ENCODE data around the gene DNAJB12. TPM values are rescaled to one million over a fixed set of nuclear protein-coding genes. Genes with fewer than 3 reads are reported as not detected.

Gene DNAJB12
- total and polyA plus RNA-seq, 4 donors: 15.9 to 22.0 (median 18.9) TPM

DNA sequence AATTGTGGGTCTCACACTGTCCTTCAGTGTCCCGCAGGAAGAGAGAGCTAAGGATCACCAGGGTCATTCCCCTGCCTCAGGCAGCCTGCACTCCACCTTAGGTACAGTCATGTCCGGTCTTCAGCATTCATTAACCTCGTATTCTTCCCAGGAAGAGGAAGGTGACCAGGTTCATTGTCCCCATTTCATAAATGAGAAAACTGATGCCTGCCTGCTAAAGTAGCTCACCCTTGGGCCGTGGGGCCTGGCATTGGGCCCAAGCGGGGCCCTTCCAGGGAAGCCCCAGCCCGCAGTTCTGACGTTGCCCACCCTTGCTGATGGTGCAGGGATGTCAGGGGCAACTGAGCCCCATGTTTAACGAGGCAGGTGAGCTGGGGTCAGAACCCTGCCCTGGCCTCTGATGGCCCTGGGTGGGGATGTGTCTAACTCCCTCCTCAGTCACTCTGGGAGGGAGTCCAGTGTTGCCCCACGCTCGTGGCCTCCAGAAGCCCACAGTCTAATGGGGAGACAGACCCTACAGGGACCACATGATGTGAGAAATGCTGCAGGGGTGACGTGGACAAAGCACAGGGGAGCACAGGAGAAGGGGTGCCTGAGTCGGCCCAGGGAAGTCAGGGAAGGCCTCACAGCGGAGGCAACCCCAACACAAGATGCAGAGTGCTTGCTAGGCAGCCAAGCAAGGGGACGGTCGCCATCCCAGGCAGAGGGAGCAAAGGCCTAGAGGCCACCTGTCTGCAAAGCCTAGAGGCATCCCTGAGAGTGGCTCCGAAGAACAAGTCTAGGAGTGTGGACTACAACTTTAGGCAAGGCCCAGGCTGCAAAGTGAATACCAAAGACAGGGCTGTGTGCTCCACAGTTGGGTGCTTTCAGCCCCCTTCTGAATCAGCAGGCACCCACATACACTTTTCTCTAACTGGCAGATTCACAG lies 55.9 kb downstream of the DNAJB12 start:
- peaks cover 0 to 6% (median 2%) of the 10 kb centered on the region in 4 donors for H3K4me1 ChIP-seq (ENCODE audit: control insufficient read depth in 4 of 4, insufficient read depth in 4 of 4, low read length in 3 of 4)
- peak overlapping the region; percentile 22 to 63 for H3K27ac ChIP-seq (ENCODE audit: low read depth in 1 of 2, low read length in 2 of 2)
- no peak overlapping the region for H3K9ac ChIP-seq (ENCODE audit: low read depth in 1 of 2, low read length in 2 of 2)
- 92% methylated on average over 16 of the region's 16 CpGs for WGBS
- H3K36me3 ChIP-seq (ENCODE audit: control insufficient read depth in 4 of 4, insufficient read depth in 3 of 4, low read depth in 1 of 4, low read length in 3 of 4): no peaks in the 10 kb centered on the region
- no peak overlapping the region for H3K4me3 ChIP-seq (ENCODE audit: low read depth in 1 of 3, low read length in 3 of 3)
- no peak for DNase-seq (ENCODE audit: low spot score)
- TF ChIP-seq RXRA (IDR thresholded peaks at IDR 0.05) (no peak), RAD21 (IDR thresholded peaks at IDR 0.05) (no peak), SP1 (IDR thresholded peaks at IDR 0.05) (no peak), TAF1 (conservative IDR thresholded peaks at IDR 0.05) (no peak), EGR1 (IDR thresholded peaks at IDR 0.05; ENCODE audit: low read depth in 2 of 2) (no peak), NR2F2 (IDR thresholded peaks at IDR 0.05) (no peak), JUND (IDR thresholded peaks at IDR 0.05) (no peak)
- TF ChIP-seq, protein P1, sequence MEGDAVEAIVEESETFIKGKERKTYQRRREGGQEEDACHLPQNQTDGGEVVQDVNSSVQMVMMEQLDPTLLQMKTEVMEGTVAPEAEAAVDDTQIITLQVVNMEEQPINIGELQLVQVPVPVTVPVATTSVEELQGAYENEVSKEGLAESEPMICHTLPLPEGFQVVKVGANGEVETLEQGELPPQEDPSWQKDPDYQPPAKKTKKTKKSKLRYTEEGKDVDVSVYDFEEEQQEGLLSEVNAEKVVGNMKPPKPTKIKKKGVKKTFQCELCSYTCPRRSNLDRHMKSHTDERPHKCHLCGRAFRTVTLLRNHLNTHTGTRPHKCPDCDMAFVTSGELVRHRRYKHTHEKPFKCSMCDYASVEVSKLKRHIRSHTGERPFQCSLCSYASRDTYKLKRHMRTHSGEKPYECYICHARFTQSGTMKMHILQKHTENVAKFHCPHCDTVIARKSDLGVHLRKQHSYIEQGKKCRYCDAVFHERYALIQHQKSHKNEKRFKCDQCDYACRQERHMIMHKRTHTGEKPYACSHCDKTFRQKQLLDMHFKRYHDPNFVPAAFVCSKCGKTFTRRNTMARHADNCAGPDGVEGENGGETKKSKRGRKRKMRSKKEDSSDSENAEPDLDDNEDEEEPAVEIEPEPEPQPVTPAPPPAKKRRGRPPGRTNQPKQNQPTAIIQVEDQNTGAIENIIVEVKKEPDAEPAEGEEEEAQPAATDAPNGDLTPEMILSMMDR (IDR thresholded peaks at IDR 0.05; ENCODE audit: low read depth, low read length, missing input control): no peak
- TF ChIP-seq, protein P2, sequence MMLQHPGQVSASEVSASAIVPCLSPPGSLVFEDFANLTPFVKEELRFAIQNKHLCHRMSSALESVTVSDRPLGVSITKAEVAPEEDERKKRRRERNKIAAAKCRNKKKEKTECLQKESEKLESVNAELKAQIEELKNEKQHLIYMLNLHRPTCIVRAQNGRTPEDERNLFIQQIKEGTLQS (IDR thresholded peaks at IDR 0.05): no peak
- TF ChIP-seq, protein P3, sequence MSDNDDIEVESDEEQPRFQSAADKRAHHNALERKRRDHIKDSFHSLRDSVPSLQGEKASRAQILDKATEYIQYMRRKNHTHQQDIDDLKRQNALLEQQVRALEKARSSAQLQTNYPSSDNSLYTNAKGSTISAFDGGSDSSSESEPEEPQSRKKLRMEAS (IDR thresholded peaks at IDR 0.05): no peak
- TF ChIP-seq, protein P4, sequence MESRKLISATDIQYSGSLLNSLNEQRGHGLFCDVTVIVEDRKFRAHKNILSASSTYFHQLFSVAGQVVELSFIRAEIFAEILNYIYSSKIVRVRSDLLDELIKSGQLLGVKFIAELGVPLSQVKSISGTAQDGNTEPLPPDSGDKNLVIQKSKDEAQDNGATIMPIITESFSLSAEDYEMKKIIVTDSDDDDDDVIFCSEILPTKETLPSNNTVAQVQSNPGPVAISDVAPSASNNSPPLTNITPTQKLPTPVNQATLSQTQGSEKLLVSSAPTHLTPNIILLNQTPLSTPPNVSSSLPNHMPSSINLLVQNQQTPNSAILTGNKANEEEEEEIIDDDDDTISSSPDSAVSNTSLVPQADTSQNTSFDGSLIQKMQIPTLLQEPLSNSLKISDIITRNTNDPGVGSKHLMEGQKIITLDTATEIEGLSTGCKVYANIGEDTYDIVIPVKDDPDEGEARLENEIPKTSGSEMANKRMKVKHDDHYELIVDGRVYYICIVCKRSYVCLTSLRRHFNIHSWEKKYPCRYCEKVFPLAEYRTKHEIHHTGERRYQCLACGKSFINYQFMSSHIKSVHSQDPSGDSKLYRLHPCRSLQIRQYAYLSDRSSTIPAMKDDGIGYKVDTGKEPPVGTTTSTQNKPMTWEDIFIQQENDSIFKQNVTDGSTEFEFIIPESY (IDR thresholded peaks at IDR 0.05): no peak
- no peaks in the 10 kb centered on the region for H3K9me3 ChIP-seq (ENCODE audit: control insufficient read depth in 4 of 4, low read length in 3 of 4)
- no peaks in the 10 kb centered on the region for H3K27me3 ChIP-seq (ENCODE audit: control insufficient read depth in 4 of 4, insufficient read depth in 4 of 4, low read length in 3 of 4)

DNA sequence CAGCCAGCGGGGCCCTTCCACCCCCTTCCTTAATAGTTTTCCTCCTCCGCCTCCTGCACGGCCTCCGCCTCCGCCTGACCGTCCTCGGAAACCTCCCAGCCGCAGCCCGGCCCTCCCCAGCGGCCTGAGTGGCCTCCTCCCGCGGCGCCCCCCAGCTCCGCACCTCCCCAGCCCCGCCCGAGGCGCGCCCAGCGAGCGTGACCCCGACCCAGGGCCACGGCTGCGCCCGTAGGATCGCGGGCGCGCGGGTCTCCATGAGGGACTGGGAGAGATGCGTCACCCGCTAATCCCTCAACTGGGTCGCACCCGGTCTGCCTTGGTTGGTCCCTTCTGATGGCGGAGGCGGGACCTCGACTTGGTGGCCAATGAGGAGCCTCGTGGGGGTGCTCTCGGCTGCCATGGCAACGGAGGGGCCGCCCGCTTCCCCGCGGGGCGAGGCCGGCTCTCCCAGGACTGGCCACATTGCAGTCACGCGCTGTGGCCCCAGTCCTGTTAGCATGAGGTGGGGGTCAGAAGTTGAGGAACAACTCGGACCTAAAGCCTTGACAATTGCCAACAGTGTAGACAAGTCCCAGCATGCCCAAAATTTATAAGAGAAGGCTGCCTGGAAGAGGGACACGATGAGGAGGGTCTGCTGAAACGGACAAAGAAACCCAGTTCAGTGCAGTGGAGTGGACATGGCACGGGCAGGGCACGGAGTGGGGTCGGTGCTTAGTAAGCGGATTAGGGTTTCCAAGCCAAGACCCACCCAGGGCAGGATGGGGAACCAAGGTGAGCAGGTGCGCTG lies 56.7 kb downstream of the DNAJB12 start:
- 17% methylated on average over 55 of the region's 55 CpGs for WGBS
- Histone ChIP-seq H3K4me3 (ENCODE audit: low read depth in 1 of 3, low read length in 3 of 3) (peak overlapping the region; percentile 26 to 60 (median 49)), H3K4me1 (ENCODE audit: control insufficient read depth in 4 of 4, insufficient read depth in 4 of 4, low read length in 3 of 4) (peaks cover 0 to 6% (median 2%) of the 10 kb centered on the region in 4 donors), H3K27ac (ENCODE audit: low read depth in 1 of 2, low read length in 2 of 2) (peak overlapping the region; percentile 89 to 95), H3K27me3 (ENCODE audit: control insufficient read depth in 4 of 4, insufficient read depth in 4 of 4, low read length in 3 of 4) (no peaks in the 10 kb centered on the region), H3K9me3 (ENCODE audit: control insufficient read depth in 4 of 4, low read length in 3 of 4) (no peaks in the 10 kb centered on the region), H3K9ac (ENCODE audit: low read depth in 1 of 2, low read length in 2 of 2) (peak overlapping the region; percentile 60 to 71), H3K36me3 (ENCODE audit: control insufficient read depth in 4 of 4, insufficient read depth in 3 of 4, low read depth in 1 of 4, low read length in 3 of 4) (no peaks in the 10 kb centered on the region)
- DNase-seq (ENCODE audit: low spot score): peak; percentile 91
- TF ChIP-seq FOXA1 (IDR thresholded peaks at IDR 0.05): no peak
- TF ChIP-seq, protein P3 (IDR thresholded peaks at IDR 0.05): no peak
- TF ChIP-seq TAF1 (conservative IDR thresholded peaks at IDR 0.05): no peak
- TF ChIP-seq, protein P5, sequence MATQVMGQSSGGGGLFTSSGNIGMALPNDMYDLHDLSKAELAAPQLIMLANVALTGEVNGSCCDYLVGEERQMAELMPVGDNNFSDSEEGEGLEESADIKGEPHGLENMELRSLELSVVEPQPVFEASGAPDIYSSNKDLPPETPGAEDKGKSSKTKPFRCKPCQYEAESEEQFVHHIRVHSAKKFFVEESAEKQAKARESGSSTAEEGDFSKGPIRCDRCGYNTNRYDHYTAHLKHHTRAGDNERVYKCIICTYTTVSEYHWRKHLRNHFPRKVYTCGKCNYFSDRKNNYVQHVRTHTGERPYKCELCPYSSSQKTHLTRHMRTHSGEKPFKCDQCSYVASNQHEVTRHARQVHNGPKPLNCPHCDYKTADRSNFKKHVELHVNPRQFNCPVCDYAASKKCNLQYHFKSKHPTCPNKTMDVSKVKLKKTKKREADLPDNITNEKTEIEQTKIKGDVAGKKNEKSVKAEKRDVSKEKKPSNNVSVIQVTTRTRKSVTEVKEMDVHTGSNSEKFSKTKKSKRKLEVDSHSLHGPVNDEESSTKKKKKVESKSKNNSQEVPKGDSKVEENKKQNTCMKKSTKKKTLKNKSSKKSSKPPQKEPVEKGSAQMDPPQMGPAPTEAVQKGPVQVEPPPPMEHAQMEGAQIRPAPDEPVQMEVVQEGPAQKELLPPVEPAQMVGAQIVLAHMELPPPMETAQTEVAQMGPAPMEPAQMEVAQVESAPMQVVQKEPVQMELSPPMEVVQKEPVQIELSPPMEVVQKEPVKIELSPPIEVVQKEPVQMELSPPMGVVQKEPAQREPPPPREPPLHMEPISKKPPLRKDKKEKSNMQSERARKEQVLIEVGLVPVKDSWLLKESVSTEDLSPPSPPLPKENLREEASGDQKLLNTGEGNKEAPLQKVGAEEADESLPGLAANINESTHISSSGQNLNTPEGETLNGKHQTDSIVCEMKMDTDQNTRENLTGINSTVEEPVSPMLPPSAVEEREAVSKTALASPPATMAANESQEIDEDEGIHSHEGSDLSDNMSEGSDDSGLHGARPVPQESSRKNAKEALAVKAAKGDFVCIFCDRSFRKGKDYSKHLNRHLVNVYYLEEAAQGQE (IDR thresholded peaks at IDR 0.05): no peak
- no peak for TF ChIP-seq GABPA (IDR thresholded peaks at IDR 0.05 in 1 of 2, conservative IDR thresholded peaks at IDR 0.05 in 1 of 2)
- no peak for TF ChIP-seq NR2F2 (IDR thresholded peaks at IDR 0.05)
- TF ChIP-seq HNF4A (conservative IDR thresholded peaks at IDR 0.05): no peak
- TF ChIP-seq, protein P2 (IDR thresholded peaks at IDR 0.05): no peak
- no peak for TF ChIP-seq HNF4G (IDR thresholded peaks at IDR 0.05)
- TF ChIP-seq RAD21 (IDR thresholded peaks at IDR 0.05): peak in 1 of 2 donors; percentile 16
- TF ChIP-seq JUND (IDR thresholded peaks at IDR 0.05): no peak
- TF ChIP-seq SP1 (IDR thresholded peaks at IDR 0.05): peak; percentile 36

All from liver (tissue), 9 donors.